ENCODE data around the gene CACNA2D3.

Gene CACNA2D3

DNA sequence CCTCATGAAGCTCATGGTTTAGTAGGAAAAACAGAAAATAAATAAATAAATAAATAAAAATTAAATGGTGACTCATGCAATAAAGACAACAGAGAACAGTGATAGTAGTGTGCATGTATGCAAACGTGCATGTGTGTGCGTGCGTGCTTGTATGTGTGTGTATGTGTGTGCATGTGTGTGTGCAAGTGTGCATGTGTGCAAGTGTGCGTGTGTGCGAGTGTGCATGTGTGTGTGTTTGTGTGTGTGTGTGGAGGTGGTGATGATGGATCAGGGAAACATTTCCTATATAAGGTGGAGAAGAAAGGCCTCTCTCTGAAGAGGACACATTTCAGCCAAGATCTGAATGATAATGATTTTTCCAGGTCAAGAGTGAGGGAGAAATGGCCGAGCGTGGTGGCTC lies 47.2 kb downstream of the CACNA2D3 start:
- Mint-ChIP-seq H3K4me1 (ENCODE audit: low read depth) (no peaks in the 10 kb centered on the region), H3K27ac (no peak overlapping the region), H3K36me3 (ENCODE audit: low read depth) (no peaks in the 10 kb centered on the region), H3K27me3 (ENCODE audit: low read depth) (no peaks in the 10 kb centered on the region), H3K9me3 (no peaks in the 10 kb centered on the region), H3K4me3 (no peak overlapping the region)
- no peak for DNase-seq (ENCODE audit: low spot score)

DNA sequence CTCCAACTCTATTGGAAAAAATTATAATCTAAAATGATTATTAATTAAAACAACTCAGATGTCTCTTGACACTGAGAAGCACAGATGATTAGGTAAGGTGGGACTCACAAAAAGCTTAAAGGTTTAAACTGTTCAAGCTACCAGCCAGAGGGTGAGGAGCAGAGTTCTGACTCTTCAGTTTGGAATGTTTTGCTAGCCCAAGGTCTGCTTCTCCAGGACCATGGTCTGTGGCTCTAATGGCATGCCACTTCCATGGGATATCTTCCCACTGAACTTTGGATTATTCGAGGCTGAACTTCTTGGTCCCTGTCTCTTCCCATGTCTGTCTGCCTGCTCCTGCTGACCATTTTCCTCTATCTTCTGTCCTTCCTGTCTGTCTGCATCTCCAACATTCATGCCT lies 49.2 kb downstream of the CACNA2D3 start:
- Mint-ChIP-seq H3K36me3 (ENCODE audit: low read depth) (no peaks in the 10 kb centered on the region), H3K4me3 (no peak overlapping the region), H3K4me1 (ENCODE audit: low read depth) (no peaks in the 10 kb centered on the region)

DNA sequence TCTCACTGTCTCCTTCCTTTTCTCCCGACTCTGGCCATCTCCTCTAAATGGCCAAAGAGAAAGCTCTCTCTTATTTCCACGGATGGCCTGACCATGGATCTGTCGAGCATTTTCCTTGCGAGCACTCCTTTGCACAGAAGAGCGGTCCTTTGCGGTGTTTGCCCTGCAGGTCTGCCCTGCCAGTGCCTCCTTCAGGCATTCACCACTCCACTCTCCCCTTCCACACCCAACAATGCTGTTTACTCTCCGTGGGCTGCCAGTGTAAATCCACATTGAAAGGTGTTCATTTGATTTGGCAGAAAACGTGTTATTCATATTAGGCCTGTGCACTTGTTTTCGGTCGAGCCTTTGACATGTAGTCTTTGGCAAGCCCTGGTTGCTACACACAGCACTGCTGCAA lies 49.6 kb downstream of the CACNA2D3 start:
- no peak overlapping the region for H3K4me3 Mint-ChIP-seq
- H3K36me3 Mint-ChIP-seq (ENCODE audit: low read depth): no peaks in the 10 kb centered on the region
- no peaks in the 10 kb centered on the region for H3K9me3 Mint-ChIP-seq
- no peak for DNase-seq (ENCODE audit: low spot score)
- no peaks in the 10 kb centered on the region for H3K4me1 Mint-ChIP-seq (ENCODE audit: low read depth)
- H3K27me3 Mint-ChIP-seq (ENCODE audit: low read depth): no peaks in the 10 kb centered on the region
- H3K27ac Mint-ChIP-seq: no peak overlapping the region

More for the DNA sequence above, 49.2 kb downstream of the CACNA2D3 start:
- DNase-seq (ENCODE audit: low spot score): no peak
- no peaks in the 10 kb centered on the region for H3K27me3 Mint-ChIP-seq (ENCODE audit: low read depth)
- no peak overlapping the region for H3K27ac Mint-ChIP-seq
- H3K9me3 Mint-ChIP-seq: no peaks in the 10 kb centered on the region

DNA sequence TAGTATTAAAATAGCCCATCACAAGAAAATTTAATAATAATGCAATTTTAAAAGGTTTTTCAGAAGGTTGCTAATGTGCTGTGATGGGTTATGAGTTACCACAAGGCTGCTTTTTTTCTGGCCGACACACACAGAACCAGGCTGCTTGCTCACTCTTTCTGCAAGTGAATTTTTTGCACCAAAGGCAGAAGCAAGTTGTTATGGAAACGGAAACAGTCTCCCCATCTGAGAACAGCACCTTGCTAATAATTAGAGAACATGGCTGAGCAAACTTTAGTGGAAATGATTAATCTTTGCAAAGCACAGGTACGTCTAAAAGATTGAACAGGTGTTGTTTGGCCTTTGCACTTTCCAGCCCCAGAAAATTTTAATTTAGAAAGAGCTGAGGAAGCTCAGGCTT lies 51.0 kb downstream of the CACNA2D3 start:
- no peak for DNase-seq (ENCODE audit: low spot score)
- Mint-ChIP-seq H3K4me3 (no peak overlapping the region), H3K27ac (no peak overlapping the region), H3K36me3 (ENCODE audit: low read depth) (no peaks in the 10 kb centered on the region), H3K27me3 (ENCODE audit: low read depth) (no peaks in the 10 kb centered on the region), H3K4me1 (ENCODE audit: low read depth) (no peaks in the 10 kb centered on the region), H3K9me3 (no peaks in the 10 kb centered on the region)

DNA sequence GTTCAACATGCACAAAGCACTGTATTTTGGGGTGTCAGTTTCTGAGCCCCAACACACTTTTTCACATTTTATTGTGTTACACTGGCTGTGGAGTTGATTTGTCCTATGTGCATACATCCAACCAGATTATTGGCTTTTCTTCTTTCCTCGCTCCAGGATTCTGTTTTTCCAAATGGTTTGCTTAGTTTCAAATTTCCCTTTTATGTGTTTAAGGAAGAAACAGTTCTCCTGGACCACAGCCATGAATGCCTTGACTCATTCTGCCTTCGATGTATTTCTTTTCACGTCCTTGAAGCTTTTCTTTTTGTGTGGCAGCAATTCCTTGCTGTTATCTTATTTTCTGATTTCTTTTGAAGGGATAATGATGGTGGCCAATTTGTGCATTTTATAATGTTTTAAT lies 53.8 kb downstream of the CACNA2D3 start:
- no peaks in the 10 kb centered on the region for H3K27me3 Mint-ChIP-seq (ENCODE audit: low read depth)
- no peak overlapping the region for H3K4me3 Mint-ChIP-seq
- no peaks in the 10 kb centered on the region for H3K9me3 Mint-ChIP-seq
- no peak overlapping the region for H3K27ac Mint-ChIP-seq
- no peak for DNase-seq (ENCODE audit: low spot score)
- no peaks in the 10 kb centered on the region for H3K4me1 Mint-ChIP-seq (ENCODE audit: low read depth)
- no peaks in the 10 kb centered on the region for H3K36me3 Mint-ChIP-seq (ENCODE audit: low read depth)

DNA sequence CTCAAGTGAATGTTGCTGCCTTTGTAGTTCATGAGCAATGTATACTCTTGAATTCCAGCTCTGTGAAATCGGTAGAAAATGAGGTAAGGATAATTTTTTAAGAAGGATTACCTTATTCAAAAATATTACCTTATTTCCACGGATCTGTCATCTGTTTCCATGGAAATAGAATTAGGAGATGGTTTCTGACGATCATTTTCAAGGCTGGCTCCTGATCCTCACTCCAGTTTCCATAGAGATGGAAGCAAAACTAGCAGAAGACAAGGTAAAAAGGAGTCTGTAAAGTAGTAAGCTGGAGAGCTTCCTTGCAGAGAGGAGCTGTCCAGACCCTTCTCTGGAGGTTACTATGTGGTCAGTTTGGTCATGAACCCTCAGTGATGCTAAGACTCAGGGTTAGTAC lies 55.5 kb downstream of the CACNA2D3 start:
- Mint-ChIP-seq H3K27me3 (ENCODE audit: low read depth) (no peaks in the 10 kb centered on the region), H3K27ac (no peak overlapping the region)

DNA sequence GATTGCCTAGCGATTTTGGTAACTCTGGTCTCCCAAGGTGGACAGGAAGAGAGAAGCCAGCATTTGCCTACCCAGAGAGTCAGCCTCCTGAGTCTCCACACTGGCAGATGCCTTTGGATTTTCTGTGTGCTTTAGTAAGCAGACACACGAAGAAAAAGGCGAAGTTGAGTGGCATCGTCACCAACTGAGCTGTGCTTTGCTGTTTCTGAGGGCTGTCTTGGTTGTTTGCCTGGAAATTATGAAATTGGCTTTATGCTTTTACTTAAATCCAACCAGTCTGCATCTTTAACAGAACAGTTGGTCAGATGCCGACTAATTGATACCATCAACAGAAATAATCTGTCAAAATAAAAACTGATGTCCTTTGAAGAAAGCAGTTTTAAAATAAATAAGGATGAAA lies 56.0 kb downstream of the CACNA2D3 start:
- no peaks in the 10 kb centered on the region for H3K9me3 Mint-ChIP-seq
- H3K27ac Mint-ChIP-seq: no peak overlapping the region
- no peaks in the 10 kb centered on the region for H3K36me3 Mint-ChIP-seq (ENCODE audit: low read depth)
- no peak for DNase-seq (ENCODE audit: low spot score)
- no peaks in the 10 kb centered on the region for H3K27me3 Mint-ChIP-seq (ENCODE audit: low read depth)
- H3K4me1 Mint-ChIP-seq (ENCODE audit: low read depth): no peaks in the 10 kb centered on the region
- H3K4me3 Mint-ChIP-seq: no peak overlapping the region

More for the DNA sequence above, 55.5 kb downstream of the CACNA2D3 start:
- Mint-ChIP-seq H3K9me3 (no peaks in the 10 kb centered on the region), H3K4me1 (ENCODE audit: low read depth) (no peaks in the 10 kb centered on the region), H3K36me3 (ENCODE audit: low read depth) (no peaks in the 10 kb centered on the region), H3K4me3 (no peak overlapping the region)
- no peak for DNase-seq (ENCODE audit: low spot score)

DNA sequence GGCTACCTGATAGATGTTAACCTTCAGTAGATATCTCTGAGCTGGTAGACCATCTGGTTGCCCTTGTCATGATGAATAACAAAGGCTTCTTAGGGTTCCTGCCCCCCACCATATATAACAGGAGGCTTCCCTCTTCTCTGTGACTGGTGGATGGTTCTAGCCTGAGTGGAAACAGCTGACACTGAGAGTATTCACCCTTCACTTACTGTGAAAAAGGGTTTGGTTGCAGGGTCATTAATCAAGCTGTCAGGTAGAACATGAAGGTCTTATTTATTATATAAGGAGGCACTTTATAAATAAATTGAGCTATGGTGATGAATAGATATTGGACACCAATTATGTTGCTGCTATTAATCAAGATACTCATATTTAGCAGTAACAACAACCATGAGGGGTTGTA lies 58.6 kb downstream of the CACNA2D3 start:
- Mint-ChIP-seq H3K4me1 (ENCODE audit: low read depth) (no peaks in the 10 kb centered on the region), H3K36me3 (ENCODE audit: low read depth) (no peaks in the 10 kb centered on the region), H3K9me3 (no peaks in the 10 kb centered on the region), H3K4me3 (no peak overlapping the region), H3K27me3 (ENCODE audit: low read depth) (no peaks in the 10 kb centered on the region), H3K27ac (no peak overlapping the region)
- DNase-seq (ENCODE audit: low spot score): no peak

DNA sequence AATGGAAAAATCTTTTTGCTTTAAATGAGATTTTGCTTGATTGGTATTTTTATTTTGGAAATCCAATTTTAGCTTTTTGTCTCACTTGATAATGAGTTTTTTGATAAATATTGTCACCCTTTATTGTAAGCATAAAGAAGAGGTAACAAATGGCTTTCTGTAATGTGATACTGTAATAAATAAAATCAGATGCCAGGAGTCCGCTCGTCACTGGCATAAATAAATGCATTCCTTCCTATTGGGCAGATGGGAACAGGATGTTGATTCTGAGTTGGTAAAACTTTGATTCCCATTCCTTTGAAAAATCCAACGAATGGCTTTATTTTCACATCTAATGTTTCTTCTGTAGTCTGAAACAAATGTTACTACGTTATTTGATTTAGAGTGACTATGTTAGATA lies 59.9 kb downstream of the CACNA2D3 start:
- H3K9me3 Mint-ChIP-seq: peaks cover 2% of the 10 kb centered on the region
- no peak for DNase-seq (ENCODE audit: low spot score)

DNA sequence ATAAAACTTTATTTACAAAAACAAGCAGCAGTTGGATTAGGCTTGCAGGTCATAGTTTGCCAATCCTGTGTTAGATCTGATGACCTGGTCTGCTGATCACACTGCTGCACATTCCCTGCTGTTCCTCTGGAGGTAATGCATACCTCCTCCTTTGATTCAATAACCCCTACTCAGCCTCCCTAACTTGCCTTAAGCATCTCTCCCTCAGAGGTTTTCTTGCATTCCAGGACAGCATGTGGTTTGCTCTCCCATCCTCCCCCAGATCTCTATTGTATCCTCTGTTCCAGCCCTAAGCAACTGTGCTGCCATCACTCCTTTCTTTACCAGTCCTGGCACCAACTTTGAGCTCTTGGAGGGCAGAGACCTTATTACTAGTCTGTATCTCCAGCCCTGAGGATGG lies 63.4 kb downstream of the CACNA2D3 start:
- no peak overlapping the region for H3K27ac Mint-ChIP-seq
- peaks cover 6% of the 10 kb centered on the region for H3K9me3 Mint-ChIP-seq
- no peak for DNase-seq (ENCODE audit: low spot score)
- no peaks in the 10 kb centered on the region for H3K4me1 Mint-ChIP-seq (ENCODE audit: low read depth)
- no peaks in the 10 kb centered on the region for H3K36me3 Mint-ChIP-seq (ENCODE audit: low read depth)
- H3K4me3 Mint-ChIP-seq: no peak overlapping the region
- H3K27me3 Mint-ChIP-seq (ENCODE audit: low read depth): no peaks in the 10 kb centered on the region

More for the DNA sequence above, 59.9 kb downstream of the CACNA2D3 start:
- H3K36me3 Mint-ChIP-seq (ENCODE audit: low read depth): no peaks in the 10 kb centered on the region
- H3K27me3 Mint-ChIP-seq (ENCODE audit: low read depth): no peaks in the 10 kb centered on the region
- no peak overlapping the region for H3K4me3 Mint-ChIP-seq
- no peak overlapping the region for H3K27ac Mint-ChIP-seq
- H3K4me1 Mint-ChIP-seq (ENCODE audit: low read depth): no peaks in the 10 kb centered on the region

DNA sequence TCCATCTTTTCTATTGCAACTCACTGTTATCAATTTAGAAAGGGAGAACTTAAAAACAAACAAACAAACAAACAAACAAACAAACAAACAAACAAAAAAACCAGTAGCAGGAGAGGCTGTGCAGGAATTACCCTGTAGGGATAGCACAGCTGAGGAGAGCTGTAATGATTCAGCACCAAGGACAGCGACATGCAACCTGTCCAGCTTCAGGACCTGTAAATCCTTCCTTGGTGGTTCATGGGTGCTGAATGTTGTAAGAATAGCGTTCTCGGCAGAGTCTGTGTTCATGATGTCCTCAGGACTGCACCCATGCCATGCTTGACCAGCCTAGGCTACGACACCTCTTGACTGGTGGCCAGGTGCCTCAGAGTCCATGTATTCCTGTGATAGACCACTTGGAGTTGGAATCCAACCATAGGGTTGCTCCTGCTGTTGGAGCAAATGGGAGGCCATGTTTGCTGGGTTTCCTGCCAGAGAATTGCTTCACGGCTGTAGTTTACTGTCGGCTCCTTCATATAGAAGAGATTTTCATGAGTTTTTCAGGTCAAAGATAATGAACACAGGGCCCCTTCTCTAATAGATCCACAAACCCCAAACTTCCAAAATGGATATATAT lies 65.9 kb downstream of the CACNA2D3 start:
- no peaks in the 10 kb centered on the region for H3K36me3 Mint-ChIP-seq (ENCODE audit: low read depth)
- H3K27me3 Mint-ChIP-seq (ENCODE audit: low read depth): no peaks in the 10 kb centered on the region
- peak; percentile 5 for DNase-seq (ENCODE audit: low spot score)
- H3K27ac Mint-ChIP-seq: no peak overlapping the region
- no peaks in the 10 kb centered on the region for H3K4me1 Mint-ChIP-seq (ENCODE audit: low read depth)
- no peak overlapping the region for H3K4me3 Mint-ChIP-seq
- H3K9me3 Mint-ChIP-seq: peaks cover 6% of the 10 kb centered on the region

DNA sequence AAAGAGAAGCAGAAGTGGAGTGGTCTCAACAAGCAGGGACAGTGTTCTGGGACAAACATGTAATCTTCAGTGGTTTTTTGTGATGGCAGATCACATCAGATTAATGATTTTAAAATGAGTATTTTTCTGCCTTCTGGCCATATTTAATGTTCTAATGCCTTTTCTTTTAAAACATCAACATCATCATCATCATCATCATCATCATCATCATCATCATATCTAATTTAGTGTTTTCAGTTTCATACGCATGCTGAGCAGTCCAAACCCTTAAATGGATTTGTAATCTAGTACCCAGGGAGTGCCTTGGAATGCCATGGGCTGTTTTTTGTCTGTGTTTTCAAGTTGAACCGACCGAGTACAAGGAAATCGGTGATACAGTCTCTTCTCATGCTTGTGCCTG lies 68.9 kb downstream of the CACNA2D3 start:
- H3K27me3 Mint-ChIP-seq (ENCODE audit: low read depth): no peaks in the 10 kb centered on the region
- H3K4me1 Mint-ChIP-seq (ENCODE audit: low read depth): no peaks in the 10 kb centered on the region
- no peak for DNase-seq (ENCODE audit: low spot score)
- H3K9me3 Mint-ChIP-seq: peaks cover 6% of the 10 kb centered on the region
- H3K4me3 Mint-ChIP-seq: no peak overlapping the region
- H3K36me3 Mint-ChIP-seq (ENCODE audit: low read depth): no peaks in the 10 kb centered on the region
- H3K27ac Mint-ChIP-seq: no peak overlapping the region

DNA sequence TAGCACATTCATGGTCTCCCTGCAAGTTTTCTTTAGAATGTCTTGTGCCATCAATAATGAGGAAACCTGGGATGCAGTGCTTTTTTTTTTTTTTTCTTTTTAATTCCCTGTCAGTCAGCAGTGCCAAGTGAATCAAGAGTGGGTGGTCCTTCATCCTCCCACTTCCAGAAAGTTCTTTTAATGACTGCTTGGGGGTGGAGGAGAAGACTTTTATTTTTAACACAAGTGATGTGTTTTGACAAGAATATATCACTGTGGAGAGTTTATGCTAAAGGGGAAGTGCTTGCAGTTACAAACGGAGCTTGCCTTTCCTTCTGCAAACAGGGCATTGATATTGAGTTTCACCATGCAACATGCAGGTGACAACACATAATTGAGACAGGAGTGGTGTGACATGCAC lies 69.7 kb downstream of the CACNA2D3 start:
- Mint-ChIP-seq H3K4me3 (no peak overlapping the region), H3K36me3 (ENCODE audit: low read depth) (no peaks in the 10 kb centered on the region), H3K27ac (no peak overlapping the region), H3K4me1 (ENCODE audit: low read depth) (no peaks in the 10 kb centered on the region), H3K9me3 (peaks cover 6% of the 10 kb centered on the region), H3K27me3 (ENCODE audit: low read depth) (no peaks in the 10 kb centered on the region)
- no peak for DNase-seq (ENCODE audit: low spot score)

DNA sequence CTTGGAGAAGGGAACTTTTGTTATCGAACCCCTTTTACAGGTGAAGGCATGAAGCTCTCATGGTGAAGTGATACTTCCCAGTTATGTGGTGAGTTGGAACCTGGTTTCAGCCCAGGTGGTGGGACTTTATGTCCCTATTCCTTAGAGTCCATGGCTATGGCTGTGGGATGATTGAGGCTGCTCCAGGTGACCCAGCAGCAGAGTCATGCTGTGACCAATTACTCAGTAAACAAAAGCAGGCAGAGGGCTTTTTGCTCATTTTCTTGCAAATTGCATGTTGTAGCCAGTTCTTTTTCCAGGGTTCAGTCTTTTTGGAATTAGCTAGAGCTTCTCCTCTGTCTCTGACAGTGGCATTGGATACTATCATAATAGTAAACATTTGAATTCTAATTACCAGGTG lies 70.7 kb downstream of the CACNA2D3 start:
- H3K27ac Mint-ChIP-seq: no peak overlapping the region
- no peaks in the 10 kb centered on the region for H3K9me3 Mint-ChIP-seq
- no peak overlapping the region for H3K4me3 Mint-ChIP-seq
- no peaks in the 10 kb centered on the region for H3K4me1 Mint-ChIP-seq (ENCODE audit: low read depth)
- no peaks in the 10 kb centered on the region for H3K27me3 Mint-ChIP-seq (ENCODE audit: low read depth)
- no peak for DNase-seq (ENCODE audit: low spot score)
- no peaks in the 10 kb centered on the region for H3K36me3 Mint-ChIP-seq (ENCODE audit: low read depth)

DNA sequence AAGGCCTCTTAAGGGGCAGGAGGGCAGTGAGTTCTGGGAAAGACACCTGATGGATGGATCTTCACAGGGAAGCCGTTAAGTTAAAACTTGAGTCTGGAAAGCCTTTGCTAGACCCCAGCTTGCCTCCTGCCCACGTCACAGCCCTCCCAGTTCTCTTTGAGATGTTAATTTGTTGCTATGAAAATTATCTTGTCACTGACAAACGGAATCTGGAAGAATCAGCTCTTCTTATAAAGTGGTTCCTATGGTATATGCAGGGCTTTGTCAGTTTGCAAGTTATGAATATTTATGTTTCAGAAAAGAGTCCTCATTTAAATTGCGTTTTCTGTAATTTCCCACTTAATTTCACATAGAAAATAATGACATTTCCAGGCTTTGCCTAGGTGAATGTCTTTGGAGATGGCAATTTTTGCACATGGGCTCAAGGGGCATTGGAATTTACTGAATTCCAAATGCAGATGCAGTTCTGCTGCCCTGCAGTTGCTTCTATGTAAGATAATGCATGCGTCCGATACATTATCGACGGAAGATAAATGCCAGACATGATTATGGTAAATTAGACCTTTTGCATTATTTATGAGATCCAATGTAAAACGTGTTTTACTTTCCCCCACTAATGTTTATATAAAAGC lies 74.1 kb downstream of the CACNA2D3 start:
- Mint-ChIP-seq H3K4me3 (no peak overlapping the region), H3K4me1 (ENCODE audit: low read depth) (no peaks in the 10 kb centered on the region), H3K9me3 (no peaks in the 10 kb centered on the region), H3K36me3 (ENCODE audit: low read depth) (no peaks in the 10 kb centered on the region), H3K27me3 (ENCODE audit: low read depth) (no peaks in the 10 kb centered on the region), H3K27ac (no peak overlapping the region)
- no peak for DNase-seq (ENCODE audit: low spot score)
